ENCODE data around the gene MGAT5.

Gene MGAT5

GRCh38 chr2:134224005-134224404, 29.9 kb upstream of the MGAT5 start:
- Mint-ChIP-seq H3K4me1 (ENCODE audit: low read depth) (peaks cover 50% of the 10 kb centered on the region), H3K4me3 (no peak overlapping the region), H3K27ac (no peak overlapping the region), H3K36me3 (ENCODE audit: low read depth) (peaks cover 22% of the 10 kb centered on the region), H3K27me3 (no peaks in the 10 kb centered on the region), H3K9me3 (peaks cover 17% of the 10 kb centered on the region)
- intact Hi-C loops (cut with micrococcal nuclease): no loop called here

- intact Hi-C loops (cut with micrococcal nuclease): no loop called here
- Mint-ChIP-seq H3K4me1 (ENCODE audit: low read depth) (peaks cover 44% of the 10 kb centered on the region), H3K27me3 (no peaks in the 10 kb centered on the region), H3K27ac (no peak overlapping the region), H3K4me3 (no peak overlapping the region), H3K9me3 (peaks cover 17% of the 10 kb centered on the region), H3K36me3 (ENCODE audit: low read depth) (peaks cover 28% of the 10 kb centered on the region)
These were observed 28.7 kb upstream of the MGAT5 start for GRCh38 chr2:134225173-134225572.

- intact Hi-C loops (cut with micrococcal nuclease): no loop called here
- H3K9me3 Mint-ChIP-seq: peaks cover 17% of the 10 kb centered on the region
- peaks cover 26% of the 10 kb centered on the region for H3K36me3 Mint-ChIP-seq (ENCODE audit: low read depth)
- H3K27ac Mint-ChIP-seq: peak overlapping the region; percentile 11
- H3K4me1 Mint-ChIP-seq (ENCODE audit: low read depth): peaks cover 37% of the 10 kb centered on the region
- H3K27me3 Mint-ChIP-seq: no peaks in the 10 kb centered on the region
- H3K4me3 Mint-ChIP-seq: no peak overlapping the region
These were observed 28.0 kb upstream of the MGAT5 start for GRCh38 chr2:134225841-134226240.

DNA sequence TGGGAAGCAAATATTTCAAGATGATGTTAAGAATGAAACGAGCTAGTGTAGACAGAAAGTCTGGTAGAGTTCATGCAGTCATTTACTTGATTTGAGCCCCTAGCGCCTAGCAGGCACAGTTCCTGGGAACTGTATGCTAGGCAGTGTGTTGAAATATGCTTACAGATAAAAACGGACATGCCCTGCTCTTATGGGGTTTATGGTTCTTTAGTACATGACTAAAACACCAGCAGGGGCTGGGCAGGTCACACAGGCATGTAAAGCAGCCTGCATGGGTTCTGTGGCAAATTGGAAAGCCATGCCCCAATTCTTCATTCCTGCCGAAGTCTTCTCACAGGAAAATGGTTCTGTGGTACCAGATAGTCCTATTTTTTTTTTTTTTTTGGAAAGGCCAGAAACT, 27.3 kb upstream of the MGAT5 start:
- Mint-ChIP-seq H3K9me3 (peaks cover 17% of the 10 kb centered on the region), H3K36me3 (ENCODE audit: low read depth) (peaks cover 22% of the 10 kb centered on the region), H3K27ac (peak overlapping the region; percentile 11), H3K4me1 (ENCODE audit: low read depth) (peaks cover 31% of the 10 kb centered on the region), H3K27me3 (no peaks in the 10 kb centered on the region), H3K4me3 (no peak overlapping the region)
- intact Hi-C loops (cut with micrococcal nuclease): no loop called here

GRCh38 chr2:134227666-134228065, 26.2 kb upstream of the MGAT5 start:
- H3K27ac Mint-ChIP-seq: no peak overlapping the region
- peaks cover 22% of the 10 kb centered on the region for H3K36me3 Mint-ChIP-seq (ENCODE audit: low read depth)
- intact Hi-C loops (cut with micrococcal nuclease): no loop called here
- peaks cover 39% of the 10 kb centered on the region for H3K4me1 Mint-ChIP-seq (ENCODE audit: low read depth)
- peaks cover 17% of the 10 kb centered on the region for H3K9me3 Mint-ChIP-seq
- no peak overlapping the region for H3K4me3 Mint-ChIP-seq
- H3K27me3 Mint-ChIP-seq: no peaks in the 10 kb centered on the region

DNA sequence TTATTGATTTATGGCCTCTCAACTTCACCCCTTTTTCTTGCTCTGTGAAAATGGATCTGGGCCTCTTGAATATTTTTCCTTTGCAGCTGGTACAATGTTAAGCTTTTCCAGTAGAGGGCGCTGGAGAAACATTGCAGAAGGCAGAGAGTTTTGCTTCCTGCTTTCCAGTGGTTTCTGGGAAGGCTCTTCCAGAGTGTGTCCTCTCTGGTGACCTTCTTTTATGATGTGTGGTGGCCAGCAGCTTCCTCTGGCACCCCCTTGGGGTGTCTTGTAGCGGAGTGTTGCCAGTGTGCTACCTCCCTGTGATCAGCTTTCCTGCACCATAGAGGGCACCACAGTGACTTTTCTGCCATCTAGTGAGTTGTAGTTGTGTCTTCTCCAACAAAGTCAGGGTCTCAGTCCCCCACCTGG, 25.4 kb upstream of the MGAT5 start:
- Mint-ChIP-seq H3K27me3 (no peaks in the 10 kb centered on the region), H3K27ac (peak overlapping the region; percentile 34), H3K9me3 (peaks cover 17% of the 10 kb centered on the region), H3K4me1 (ENCODE audit: low read depth) (peaks cover 47% of the 10 kb centered on the region), H3K4me3 (no peak overlapping the region), H3K36me3 (ENCODE audit: low read depth) (peaks cover 22% of the 10 kb centered on the region)
- intact Hi-C loops (cut with micrococcal nuclease): no loop called here

DNA sequence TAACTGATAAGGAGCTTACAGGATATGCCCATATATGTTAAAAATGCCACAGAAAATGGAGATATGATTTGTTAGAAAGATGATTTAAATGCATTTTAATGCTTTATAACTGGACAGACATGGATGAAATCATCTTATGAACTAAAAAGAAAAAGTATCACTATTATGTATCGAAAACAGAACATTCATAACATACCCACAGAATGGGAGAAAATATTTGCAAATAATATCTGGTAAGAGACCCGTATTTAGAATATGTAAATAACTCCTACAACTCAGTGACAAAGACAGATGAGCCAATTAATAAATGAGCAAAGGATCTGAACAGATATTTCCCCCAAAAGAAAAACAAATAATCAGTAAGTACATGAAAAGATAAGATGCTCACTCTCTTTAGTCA, 24.3 kb upstream of the MGAT5 start:
- Mint-ChIP-seq H3K4me3 (no peak overlapping the region), H3K27me3 (no peaks in the 10 kb centered on the region), H3K36me3 (ENCODE audit: low read depth) (peaks cover 22% of the 10 kb centered on the region), H3K27ac (no peak overlapping the region), H3K9me3 (peaks cover 17% of the 10 kb centered on the region), H3K4me1 (ENCODE audit: low read depth) (peaks cover 58% of the 10 kb centered on the region)
- intact Hi-C loops (cut with micrococcal nuclease): no loop called here

GRCh38 chr2:134230885-134231284, 23.0 kb upstream of the MGAT5 start:
- H3K9me3 Mint-ChIP-seq: peaks cover 17% of the 10 kb centered on the region
- H3K4me1 Mint-ChIP-seq (ENCODE audit: low read depth): peaks cover 65% of the 10 kb centered on the region
- intact Hi-C loops (cut with micrococcal nuclease): no loop called here
- peak overlapping the region; percentile 27 for H3K27ac Mint-ChIP-seq
- peaks cover 31% of the 10 kb centered on the region for H3K36me3 Mint-ChIP-seq (ENCODE audit: low read depth)
- H3K4me3 Mint-ChIP-seq: no peak overlapping the region
- H3K27me3 Mint-ChIP-seq: no peaks in the 10 kb centered on the region

GRCh38 chr2:134231301-134231964, 22.4 kb upstream of the MGAT5 start:
- Mint-ChIP-seq H3K27me3 (no peaks in the 10 kb centered on the region), H3K27ac (peak overlapping the region; percentile 84), H3K4me1 (ENCODE audit: low read depth) (peaks cover 59% of the 10 kb centered on the region), H3K4me3 (no peak overlapping the region), H3K9me3 (peaks cover 17% of the 10 kb centered on the region), H3K36me3 (ENCODE audit: low read depth) (peaks cover 37% of the 10 kb centered on the region)
- intact Hi-C loops (cut with micrococcal nuclease): no loop called here

- Mint-ChIP-seq H3K27ac (peak overlapping the region; percentile 84), H3K4me3 (no peak overlapping the region)
- intact Hi-C loops (cut with micrococcal nuclease): no loop called here
These were observed 21.9 kb upstream of the MGAT5 start for GRCh38 chr2:134231965-134232340.

DNA sequence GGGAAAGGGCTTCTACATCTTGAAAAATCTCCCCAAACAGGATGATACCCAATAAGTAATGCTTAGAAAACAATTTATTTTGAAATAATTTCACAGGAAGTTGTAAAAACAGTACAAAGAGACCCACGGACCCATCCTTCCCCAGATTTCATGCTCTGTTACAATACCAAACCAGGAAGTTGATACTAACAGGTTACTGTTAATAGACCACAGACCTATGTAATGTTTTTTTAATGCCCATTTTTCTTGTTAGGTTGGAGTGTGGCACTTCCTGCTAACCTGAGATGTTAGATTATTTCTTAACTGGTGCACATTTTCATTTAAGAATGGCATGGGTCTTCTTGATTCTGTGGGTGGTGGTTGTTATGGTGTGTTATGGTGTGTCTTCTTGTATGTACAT, 21.4 kb upstream of the MGAT5 start:
- Mint-ChIP-seq H3K36me3 (ENCODE audit: low read depth) (peaks cover 34% of the 10 kb centered on the region), H3K9me3 (peaks cover 14% of the 10 kb centered on the region), H3K4me1 (ENCODE audit: low read depth) (peaks cover 52% of the 10 kb centered on the region), H3K27ac (peak overlapping the region; percentile 84), H3K4me3 (no peak overlapping the region), H3K27me3 (no peaks in the 10 kb centered on the region)
- intact Hi-C loops (cut with micrococcal nuclease): no loop called here

More at GRCh38 chr2:134231965-134232340, 21.9 kb upstream of the MGAT5 start:
- Mint-ChIP-seq H3K27me3 (no peaks in the 10 kb centered on the region), H3K4me1 (ENCODE audit: low read depth) (peaks cover 54% of the 10 kb centered on the region), H3K36me3 (ENCODE audit: low read depth) (peaks cover 37% of the 10 kb centered on the region), H3K9me3 (peaks cover 17% of the 10 kb centered on the region)

DNA sequence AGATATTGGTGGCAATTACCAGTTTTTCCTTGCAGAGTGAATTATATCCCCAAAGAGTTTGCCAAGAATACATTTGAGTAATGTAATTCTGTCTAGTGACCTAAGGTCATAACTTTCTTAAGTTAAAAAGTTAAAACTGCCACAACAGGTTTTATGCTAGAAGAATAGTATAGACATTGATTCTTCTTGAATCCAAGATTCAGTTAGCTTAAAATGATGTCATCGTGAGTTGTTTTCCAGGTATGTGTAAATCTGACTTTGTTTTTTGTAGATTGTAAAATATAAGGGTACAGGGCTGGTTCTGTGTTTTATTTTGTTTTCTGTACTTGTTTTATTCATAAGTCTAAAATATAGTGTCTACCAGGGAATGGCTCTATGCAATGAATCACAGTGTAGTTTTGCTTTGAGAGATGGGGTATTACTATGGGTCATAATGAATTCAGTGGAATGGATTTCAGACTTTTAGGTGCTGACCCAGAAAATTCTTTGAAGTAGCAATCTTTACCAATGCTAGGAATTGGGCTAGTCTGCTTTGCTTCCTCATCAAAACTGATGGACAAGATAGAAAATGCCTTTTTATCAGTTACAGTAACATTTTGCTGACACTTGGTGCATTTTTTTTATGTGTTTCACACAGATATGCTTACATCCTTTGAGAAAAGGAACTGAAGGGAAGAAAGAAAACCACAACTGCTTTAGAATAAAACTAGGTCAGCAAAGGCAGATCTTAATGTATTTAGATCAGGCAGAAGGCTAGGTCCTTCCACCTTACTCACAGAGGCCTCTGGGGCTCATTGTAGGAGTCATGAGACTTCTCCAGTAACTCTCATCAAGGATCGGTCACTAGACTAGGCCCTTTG, 20.8 kb upstream of the MGAT5 start:
- Mint-ChIP-seq H3K4me1 (ENCODE audit: low read depth) (peaks cover 46% of the 10 kb centered on the region), H3K9me3 (peaks cover 7% of the 10 kb centered on the region), H3K27me3 (no peaks in the 10 kb centered on the region), H3K36me3 (ENCODE audit: low read depth) (peaks cover 28% of the 10 kb centered on the region), H3K4me3 (no peak overlapping the region), H3K27ac (peak overlapping the region; percentile 84)
- intact Hi-C loops (cut with micrococcal nuclease): no loop called here

DNA sequence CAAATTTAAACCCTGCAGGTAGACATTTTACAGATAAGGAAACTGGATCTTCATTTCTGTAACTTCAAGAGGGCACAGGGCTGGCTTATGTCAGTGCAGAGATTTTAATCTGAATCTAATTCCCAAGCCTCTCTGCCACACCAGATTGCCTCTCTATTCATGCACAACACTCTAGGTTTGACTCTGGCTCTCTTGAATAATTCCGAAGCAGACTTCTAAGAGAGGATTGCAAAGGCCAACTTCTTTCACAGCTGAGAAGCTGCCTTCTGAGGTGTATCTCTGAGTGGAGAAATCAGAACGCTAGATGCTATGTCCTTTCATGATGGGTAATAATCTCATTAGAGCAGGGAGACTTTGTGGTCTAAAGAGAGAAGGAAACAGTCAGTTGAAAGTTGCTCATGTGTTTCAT, 20.1 kb upstream of the MGAT5 start:
- H3K9me3 Mint-ChIP-seq: peaks cover 1% of the 10 kb centered on the region
- peak overlapping the region; percentile 84 for H3K27ac Mint-ChIP-seq
- H3K4me1 Mint-ChIP-seq (ENCODE audit: low read depth): peaks cover 46% of the 10 kb centered on the region
- peaks cover 22% of the 10 kb centered on the region for H3K36me3 Mint-ChIP-seq (ENCODE audit: low read depth)
- intact Hi-C loops (cut with micrococcal nuclease): no loop called here
- H3K4me3 Mint-ChIP-seq: no peak overlapping the region
- no peaks in the 10 kb centered on the region for H3K27me3 Mint-ChIP-seq

DNA sequence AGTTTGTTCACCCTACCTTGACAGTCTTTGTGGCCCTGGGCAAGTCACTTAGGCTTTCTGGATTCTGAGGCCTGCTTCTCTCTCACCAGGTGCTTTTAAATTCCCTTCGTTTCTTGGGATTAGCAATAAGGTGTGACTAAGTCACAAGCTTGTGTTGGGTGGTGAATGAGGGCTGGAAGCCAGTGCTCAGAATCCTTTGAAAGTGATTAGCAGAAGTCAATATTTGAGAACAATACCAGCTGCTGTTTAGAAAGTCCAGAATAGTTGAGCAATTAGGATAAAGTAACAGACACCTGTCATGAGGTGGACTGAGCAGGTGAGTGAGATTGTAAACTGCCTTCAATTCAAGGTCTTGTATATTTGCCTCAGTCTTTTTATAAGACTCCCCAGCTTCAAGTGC, 19.3 kb upstream of the MGAT5 start:
- no peaks in the 10 kb centered on the region for H3K27me3 Mint-ChIP-seq
- peaks cover 21% of the 10 kb centered on the region for H3K36me3 Mint-ChIP-seq (ENCODE audit: low read depth)
- peaks cover 50% of the 10 kb centered on the region for H3K4me1 Mint-ChIP-seq (ENCODE audit: low read depth)
- peak overlapping the region; percentile 84 for H3K27ac Mint-ChIP-seq
- no peak overlapping the region for H3K4me3 Mint-ChIP-seq
- intact Hi-C loops (cut with micrococcal nuclease): no loop called here
- no peaks in the 10 kb centered on the region for H3K9me3 Mint-ChIP-seq
